T47D (cell line): Measurements from ENCODE around the gene TBC1D24.
"Not testable (repeated sequence)": the region's sequence is repeated elsewhere in the genome, so short reads cannot be mapped to it uniquely, and the experiment has no call there.

ENCODE experiments used
- DNase-seq, 2 experiments: peaks; one replicate each; pipeline versions ENCODE4 v3.0.0 to v3.0.0-alpha.2; 2011 to 2012; ENCODE audit warnings: low read depth in 1 of 2, low spot score in 1 of 2
- JUND ChIP-seq: IDR thresholded peaks from 2 replicates; pipeline ENCODE4 v1.6.1; 2012; ENCODE audit warnings: low read depth
- in situ Hi-C: cut with HindIII; loops from 2 replicates; pipeline ENCODE4 v1.10.0; 2016; ENCODE audit warnings: low sequenced_read_pairs, low pct_unique_long_range_greater_than_20kb

The TBC1D24 gene

GRCh38 chr16:2474877-2475412 is at the start of gene TBC1D24:
Gene TBC1D24 (plus strand): TSS chr16:2475127. CDS start chr16:2496149, 21,022 bp downstream.
- in situ Hi-C loops = no loop called here
- DNase-seq = peak; percentile 88 to 99
- no peak for TF ChIP-seq JUND

- no peak for TF ChIP-seq JUND
- DNase-seq = no peak
- in situ Hi-C loops = no loop called here
These were observed 49.0 kb upstream of the TBC1D24 start for GRCh38 chr16:2425825-2426430.

- DNase-seq = no peak
- in situ Hi-C loops = no loop called here
- no peak for TF ChIP-seq JUND
These were observed 48.0 kb upstream of the TBC1D24 start for GRCh38 chr16:2426941-2427361.

- DNase-seq = no peak
- no peak for TF ChIP-seq JUND
- in situ Hi-C loops = no loop called here
These were observed 47.4 kb upstream of the TBC1D24 start for GRCh38 chr16:2427526-2427925.

GRCh38 chr16:2428051-2428783 is 46.7 kb upstream of the TBC1D24 start:
- in situ Hi-C loops = no loop called here
- DNase-seq = peak in 1 of 2 experiments; percentile 60
- no peak for TF ChIP-seq JUND

GRCh38 chr16:2428784-2429033 is 46.2 kb upstream of the TBC1D24 start:
- DNase-seq = no peak
- TF ChIP-seq JUND = no peak
- in situ Hi-C loops = no loop called here

GRCh38 chr16:2429034-2429770 is 45.7 kb upstream of the TBC1D24 start, which contains the start of gene CCNF:
Gene CCNF (plus strand): TSS chr16:2429447. CDS start chr16:2429482, 35 bp downstream.
- TF ChIP-seq JUND = no peak
- in situ Hi-C loops = no loop called here
- peak; percentile 97 for DNase-seq

GRCh38 chr16:2429771-2430663 is 44.9 kb upstream of the TBC1D24 start:
- TF ChIP-seq JUND = no peak
- in situ Hi-C loops = no loop called here
- DNase-seq = peak; percentile 69 to 92

GRCh38 chr16:2432286-2432685 is 42.6 kb upstream of the TBC1D24 start:
- no peak for TF ChIP-seq JUND
- in situ Hi-C loops = no loop called here
- no peak for DNase-seq

GRCh38 chr16:2432801-2433505 is 42.0 kb upstream of the TBC1D24 start:
- no peak for TF ChIP-seq JUND
- no peak for DNase-seq
- in situ Hi-C loops = no loop called here

- DNase-seq, in situ Hi-C loops: not testable (repeated sequence)
These were observed 39.7 kb upstream of the TBC1D24 start for GRCh38 chr16:2435236-2435635.
